Gastroesophageal sphincter (tissue), 3 donors: ENCODE results near the gene PGM2.

Experiments used
- CTCF ChIP-seq, 4 experiments: fragments of 200-600 bp in 2 of 4; fragments of 450-650 bp in 2 of 4; sonication (generic) in 1 of 4; IDR thresholded peaks; one replicate each; pipeline ENCODE4 v1.5.1; 2017 to 2019; ENCODE audit warnings: antibody characterized with exemption in 4 of 4, mild to moderate bottlenecking in 2 of 4, moderate library complexity in 2 of 4
- EP300 ChIP-seq: sonication (generic); formaldehyde crosslinking; IDR thresholded peaks from one replicate; pipeline ENCODE4 v1.6.1; 2017; ENCODE audit warnings: antibody characterized with exemption, mild to moderate bottlenecking
- POLR2A ChIP-seq, 2 donors: fragments of 450-650 bp; IDR thresholded peaks; one replicate each; pipeline ENCODE4 v1.6.1; 2017; ENCODE audit warnings: antibody characterized with exemption in 2 of 2, mild to moderate bottlenecking in 2 of 2, moderate library complexity in 1 of 2
- POLR2AphosphoS5 ChIP-seq: sonication (generic); formaldehyde crosslinking; IDR thresholded peaks from one replicate; pipeline ENCODE4 v1.6.1; 2017; ENCODE audit warnings: antibody characterized with exemption

DNA sequence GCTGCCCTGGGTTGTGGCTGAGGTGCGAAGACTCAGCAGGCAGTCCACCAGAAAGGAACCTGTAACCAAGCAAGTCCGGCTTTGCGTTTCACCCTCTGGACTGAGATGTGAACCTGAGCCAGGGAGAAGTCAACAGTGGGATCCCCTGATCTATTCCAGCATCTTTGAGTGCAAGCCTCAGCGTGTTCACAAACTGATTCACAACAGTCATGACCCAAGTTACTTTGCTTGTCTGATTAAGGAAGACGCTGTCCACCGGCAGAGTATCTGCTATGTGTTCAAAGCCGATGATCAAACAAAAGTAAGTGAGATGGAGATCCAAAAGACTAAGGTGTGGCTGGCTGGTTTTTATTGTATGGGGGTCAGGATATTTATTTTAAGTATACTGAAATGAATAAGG is 75.7 kb downstream of the PGM2 start:
- TF ChIP-seq POLR2AphosphoS5 (no peak), POLR2A (IDR thresholded peaks at IDR 0.05) (no peak), CTCF (IDR thresholded peaks at IDR 0.05) (no peak), EP300 (no peak)
